Keratinocyte (primary cell): ENCODE measurements around the gene CRISPLD2.

Source experiments
- EZH2 ChIP-seq: IDR thresholded peaks from one replicate; pipeline ENCODE4 v1.6.1; 2012; ENCODE audit warnings: inconsistent platforms, mild to moderate bottlenecking, low read length, moderate library complexity
- TF ChIP-seq, protein P1 (sequence below), 3 experiments: IDR thresholded peaks in 1 of 3; conservative IDR thresholded peaks in 1 of 3; optimal IDR thresholded peaks in 1 of 3; 2 replicates in 2 of 3; 3 replicates in 1 of 3; pipeline versions ENCODE3 to v1.5.1; 2011; ENCODE audit warnings: low read length in 3 of 3, mild to moderate bottlenecking in 3 of 3, moderate library complexity in 2 of 3, control low read depth in 1 of 3, inconsistent platforms in 1 of 3; ENCODE audit not compliant: insufficient read depth in 2 of 3; ENCODE audit errors: extremely low read depth in 1 of 3

- TF ChIP-seq, protein P1, sequence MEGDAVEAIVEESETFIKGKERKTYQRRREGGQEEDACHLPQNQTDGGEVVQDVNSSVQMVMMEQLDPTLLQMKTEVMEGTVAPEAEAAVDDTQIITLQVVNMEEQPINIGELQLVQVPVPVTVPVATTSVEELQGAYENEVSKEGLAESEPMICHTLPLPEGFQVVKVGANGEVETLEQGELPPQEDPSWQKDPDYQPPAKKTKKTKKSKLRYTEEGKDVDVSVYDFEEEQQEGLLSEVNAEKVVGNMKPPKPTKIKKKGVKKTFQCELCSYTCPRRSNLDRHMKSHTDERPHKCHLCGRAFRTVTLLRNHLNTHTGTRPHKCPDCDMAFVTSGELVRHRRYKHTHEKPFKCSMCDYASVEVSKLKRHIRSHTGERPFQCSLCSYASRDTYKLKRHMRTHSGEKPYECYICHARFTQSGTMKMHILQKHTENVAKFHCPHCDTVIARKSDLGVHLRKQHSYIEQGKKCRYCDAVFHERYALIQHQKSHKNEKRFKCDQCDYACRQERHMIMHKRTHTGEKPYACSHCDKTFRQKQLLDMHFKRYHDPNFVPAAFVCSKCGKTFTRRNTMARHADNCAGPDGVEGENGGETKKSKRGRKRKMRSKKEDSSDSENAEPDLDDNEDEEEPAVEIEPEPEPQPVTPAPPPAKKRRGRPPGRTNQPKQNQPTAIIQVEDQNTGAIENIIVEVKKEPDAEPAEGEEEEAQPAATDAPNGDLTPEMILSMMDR (optimal IDR thresholded peaks at IDR 0.05 in 1 of 3, IDR thresholded peaks at IDR 0.05 in 1 of 3, conservative IDR thresholded peaks at IDR 0.05 in 1 of 3; ENCODE audit: extremely low read depth in 1 of 3, insufficient read depth in 2 of 3, low read length in 3 of 3) = no peak
- TF ChIP-seq EZH2 = no peak
Observed at GRCh38 chr16:84926462-84926861, 106.7 kb downstream of the CRISPLD2 start.
